Measurements from ENCODE around the gene FBN2. TPM values are rescaled to one million over a fixed set of nuclear protein-coding genes. Genes with fewer than 3 reads are reported as not detected.

Gene FBN2
- total RNA-seq, 1 donor from 2014 or later, result 186 TPM

GRCh38 chr5:128378196-128378595 is 159.8 kb downstream of the FBN2 start:
- H3K36me3 Mint-ChIP-seq, result peaks cover 22% of the 10 kb centered on the region
- no peak for DNase-seq (ENCODE audit: extremely low spot score, unreplicated experiment)
- peak overlapping the region; percentile 35 for H3K4me3 Mint-ChIP-seq
- peaks cover 34% of the 10 kb centered on the region for H3K4me1 Mint-ChIP-seq (ENCODE audit: unreplicated experiment)
- no peaks in the 10 kb centered on the region for H3K9me3 Mint-ChIP-seq
- H3K27ac Mint-ChIP-seq, result no peak overlapping the region
- no peak for TF ChIP-seq CTCF (conservative IDR thresholded peaks at IDR 0.05)
- no peaks in the 10 kb centered on the region for H3K27me3 Mint-ChIP-seq

GRCh38 chr5:128376577-128376976 is 161.5 kb downstream of the FBN2 start:
- no peaks in the 10 kb centered on the region for H3K9me3 Mint-ChIP-seq
- no peak for TF ChIP-seq CTCF (conservative IDR thresholded peaks at IDR 0.05)
- H3K27me3 Mint-ChIP-seq, result no peaks in the 10 kb centered on the region
- peaks cover 22% of the 10 kb centered on the region for H3K36me3 Mint-ChIP-seq
- no peak overlapping the region for H3K4me3 Mint-ChIP-seq
- DNase-seq (ENCODE audit: extremely low spot score, unreplicated experiment), result no peak
- peaks cover 34% of the 10 kb centered on the region for H3K4me1 Mint-ChIP-seq (ENCODE audit: unreplicated experiment)
- no peak overlapping the region for H3K27ac Mint-ChIP-seq

GRCh38 chr5:128366147-128366546 is 171.9 kb downstream of the FBN2 start:
- Mint-ChIP-seq H3K27me3 (no peaks in the 10 kb centered on the region), H3K4me3 (no peak overlapping the region), H3K9me3 (no peaks in the 10 kb centered on the region), H3K4me1 (ENCODE audit: unreplicated experiment) (peaks cover 4% of the 10 kb centered on the region), H3K36me3 (peaks cover 14% of the 10 kb centered on the region), H3K27ac (no peak overlapping the region)
- no peak for DNase-seq (ENCODE audit: extremely low spot score, unreplicated experiment)
- no peak for TF ChIP-seq CTCF (conservative IDR thresholded peaks at IDR 0.05)

GRCh38 chr5:128362370-128362769 is 175.7 kb downstream of the FBN2 start:
- no peaks in the 10 kb centered on the region for H3K27me3 Mint-ChIP-seq
- DNase-seq (ENCODE audit: extremely low spot score, unreplicated experiment), result no peak
- H3K9me3 Mint-ChIP-seq, result no peaks in the 10 kb centered on the region
- H3K4me1 Mint-ChIP-seq (ENCODE audit: unreplicated experiment), result peaks cover 22% of the 10 kb centered on the region
- no peak for TF ChIP-seq CTCF (conservative IDR thresholded peaks at IDR 0.05)
- H3K27ac Mint-ChIP-seq, result no peak overlapping the region
- H3K36me3 Mint-ChIP-seq, result peaks cover 12% of the 10 kb centered on the region
- H3K4me3 Mint-ChIP-seq, result no peak overlapping the region

- Mint-ChIP-seq H3K4me1 (ENCODE audit: unreplicated experiment) (peaks cover 43% of the 10 kb centered on the region), H3K36me3 (peaks cover 34% of the 10 kb centered on the region), H3K27ac (no peak overlapping the region), H3K27me3 (no peaks in the 10 kb centered on the region), H3K4me3 (no peak overlapping the region), H3K9me3 (no peaks in the 10 kb centered on the region)
- DNase-seq (ENCODE audit: extremely low spot score, unreplicated experiment), result no peak
- no peak for TF ChIP-seq CTCF (conservative IDR thresholded peaks at IDR 0.05)
These were observed 179.2 kb downstream of the FBN2 start for GRCh38 chr5:128358826-128359225.

GRCh38 chr5:128357226-128357625 is 180.8 kb downstream of the FBN2 start:
- TF ChIP-seq CTCF (conservative IDR thresholded peaks at IDR 0.05), result no peak
- DNase-seq (ENCODE audit: extremely low spot score, unreplicated experiment), result no peak
- no peak overlapping the region for H3K4me3 Mint-ChIP-seq
- no peak overlapping the region for H3K27ac Mint-ChIP-seq
- H3K27me3 Mint-ChIP-seq, result no peaks in the 10 kb centered on the region
- peaks cover 50% of the 10 kb centered on the region for H3K4me1 Mint-ChIP-seq (ENCODE audit: unreplicated experiment)
- peaks cover 39% of the 10 kb centered on the region for H3K36me3 Mint-ChIP-seq
- H3K9me3 Mint-ChIP-seq, result no peaks in the 10 kb centered on the region

Data from type B pancreatic cell (in vitro differentiated cells).